OCI-LY1 (cell line): ENCODE data around the gene DGKG.

Experiments
- H2AFZ ChIP-seq: fragments of 200-600 bp; sonication (generic), shearing (Covaris generic); 2 replicates; pipeline ENCODE4 v1.6.0; 2014; ENCODE audit warnings: antibody characterized with exemption, mild to moderate bottlenecking, low read length
- H3F3A ChIP-seq: fragments of 200-600 bp; sonication (generic), shearing (Covaris generic); 2 replicates; pipeline ENCODE4 v1.6.0; 2014; ENCODE audit warnings: mild to moderate bottlenecking, antibody characterized with exemption, low read length, moderate library complexity; ENCODE audit not compliant: insufficient read depth
- H3K27ac ChIP-seq: fragments of 200-600 bp; sonication (generic); 2 replicates; pipeline ENCODE4 v1.5.1; 2014; ENCODE audit warnings: low read length, mixed run types, mild to moderate bottlenecking, low read depth; ENCODE audit not compliant: poor library complexity, severe bottlenecking
- H3K27me3 ChIP-seq: fragments of 200-600 bp; sonication (generic); 2 replicates; pipeline ENCODE4 v1.6.0; 2014; ENCODE audit warnings: antibody characterized with exemption, mild to moderate bottlenecking, low read length, moderate library complexity; ENCODE audit not compliant: insufficient read depth
- H3K36me3 ChIP-seq: fragments of 200-600 bp; sonication (generic); 2 replicates; pipeline ENCODE4 v1.6.1; 2014; ENCODE audit warnings: mild to moderate bottlenecking, antibody characterized with exemption, low read length, moderate library complexity, mixed read lengths; ENCODE audit not compliant: insufficient read depth
- H3K4me1 ChIP-seq: fragments of 200-600 bp; sonication (generic); 2 replicates; pipeline ENCODE4 v1.5.1; 2014; ENCODE audit warnings: mild to moderate bottlenecking, low read length, moderate library complexity; ENCODE audit not compliant: insufficient read depth, severe bottlenecking
- H3K4me2 ChIP-seq: fragments of 200-600 bp; sonication (generic), shearing (Covaris generic); 2 replicates; pipeline ENCODE4 v1.6.1; 2014; ENCODE audit warnings: low read length
- H3K4me3 ChIP-seq: fragments of 200-600 bp; sonication (generic); 2 replicates; pipeline ENCODE4 v1.5.1; 2014; ENCODE audit warnings: low read length, low read depth, mild to moderate bottlenecking, mixed read lengths; ENCODE audit not compliant: poor library complexity, severe bottlenecking
- H3K79me2 ChIP-seq: fragments of 200-600 bp; shearing (Covaris generic); 2 replicates; pipeline ENCODE4 v1.6.1; 2016; ENCODE audit warnings: mixed run types, low read length, mixed read lengths; ENCODE audit not compliant: insufficient read depth
- H3K9ac ChIP-seq: fragments of 200-600 bp; sonication (generic), shearing (Covaris generic); 2 replicates; pipeline ENCODE4 v1.6.1; 2014; ENCODE audit warnings: mild to moderate bottlenecking, low read length, mixed read lengths
- H3K9me2 ChIP-seq: fragments of 200-600 bp; sonication (generic), shearing (Covaris generic); 2 replicates; pipeline ENCODE4 v1.6.1; 2014; ENCODE audit warnings: low read depth, mild to moderate bottlenecking, low read length, mixed read lengths
- H3K9me3 ChIP-seq: fragments of 200-600 bp; shearing (Covaris generic); 2 replicates; pipeline ENCODE4 v1.6.1; 2014; ENCODE audit warnings: low read length, mixed read lengths
- H4K20me1 ChIP-seq: fragments of 200-600 bp; sonication (generic), shearing (Covaris generic); 2 replicates; pipeline ENCODE4 v1.6.0; 2016; ENCODE audit warnings: mild to moderate bottlenecking, low read length; ENCODE audit not compliant: insufficient read depth
- EZH2 ChIP-seq: fragments of 200-600 bp; sonication (generic), shearing (Covaris generic); IDR thresholded peaks from 2 replicates; pipeline ENCODE4 v1.8.0; 2017; ENCODE audit warnings: borderline replicate concordance, mixed run types, mild to moderate bottlenecking, antibody characterized with exemption, low read length, moderate library complexity, mixed read lengths
- TF ChIP-seq, protein P1 (sequence below): fragments of 200-600 bp; sonication (generic), shearing (Covaris generic); IDR thresholded peaks from 2 replicates; pipeline ENCODE4 v1.5.1; 2017; ENCODE audit warnings: mild to moderate bottlenecking, antibody characterized with exemption, low read length, moderate library complexity, mixed read lengths

DGKG gene

GRCh38 chr3:186180891-186181481 lies 181.0 kb downstream of the DGKG start:
- Histone ChIP-seq H3K4me1 (peaks cover 6% of the 10 kb centered on the region), H3K27me3 (no peaks in the 10 kb centered on the region), H4K20me1 (no peaks in the 10 kb centered on the region), H3K9me3 (no peaks in the 10 kb centered on the region), H3K9ac (no peak overlapping the region), H3K36me3 (no peaks in the 10 kb centered on the region), H3F3A (no peaks in the 10 kb centered on the region), H3K79me2 (no peaks in the 10 kb centered on the region), H3K4me3 (no peak overlapping the region), H3K4me2 (no peak overlapping the region), H2AFZ (no peak overlapping the region), H3K9me2 (no peaks in the 10 kb centered on the region), H3K27ac (no peak overlapping the region)
- TF ChIP-seq EZH2: no peak
- TF ChIP-seq, protein P1, sequence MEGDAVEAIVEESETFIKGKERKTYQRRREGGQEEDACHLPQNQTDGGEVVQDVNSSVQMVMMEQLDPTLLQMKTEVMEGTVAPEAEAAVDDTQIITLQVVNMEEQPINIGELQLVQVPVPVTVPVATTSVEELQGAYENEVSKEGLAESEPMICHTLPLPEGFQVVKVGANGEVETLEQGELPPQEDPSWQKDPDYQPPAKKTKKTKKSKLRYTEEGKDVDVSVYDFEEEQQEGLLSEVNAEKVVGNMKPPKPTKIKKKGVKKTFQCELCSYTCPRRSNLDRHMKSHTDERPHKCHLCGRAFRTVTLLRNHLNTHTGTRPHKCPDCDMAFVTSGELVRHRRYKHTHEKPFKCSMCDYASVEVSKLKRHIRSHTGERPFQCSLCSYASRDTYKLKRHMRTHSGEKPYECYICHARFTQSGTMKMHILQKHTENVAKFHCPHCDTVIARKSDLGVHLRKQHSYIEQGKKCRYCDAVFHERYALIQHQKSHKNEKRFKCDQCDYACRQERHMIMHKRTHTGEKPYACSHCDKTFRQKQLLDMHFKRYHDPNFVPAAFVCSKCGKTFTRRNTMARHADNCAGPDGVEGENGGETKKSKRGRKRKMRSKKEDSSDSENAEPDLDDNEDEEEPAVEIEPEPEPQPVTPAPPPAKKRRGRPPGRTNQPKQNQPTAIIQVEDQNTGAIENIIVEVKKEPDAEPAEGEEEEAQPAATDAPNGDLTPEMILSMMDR: no peak

- no peaks in the 10 kb centered on the region for H3K36me3 ChIP-seq
- H3K4me2 ChIP-seq: no peak overlapping the region
Measured at GRCh38 chr3:186180151-186180550, 181.9 kb downstream of the DGKG start.

DNA sequence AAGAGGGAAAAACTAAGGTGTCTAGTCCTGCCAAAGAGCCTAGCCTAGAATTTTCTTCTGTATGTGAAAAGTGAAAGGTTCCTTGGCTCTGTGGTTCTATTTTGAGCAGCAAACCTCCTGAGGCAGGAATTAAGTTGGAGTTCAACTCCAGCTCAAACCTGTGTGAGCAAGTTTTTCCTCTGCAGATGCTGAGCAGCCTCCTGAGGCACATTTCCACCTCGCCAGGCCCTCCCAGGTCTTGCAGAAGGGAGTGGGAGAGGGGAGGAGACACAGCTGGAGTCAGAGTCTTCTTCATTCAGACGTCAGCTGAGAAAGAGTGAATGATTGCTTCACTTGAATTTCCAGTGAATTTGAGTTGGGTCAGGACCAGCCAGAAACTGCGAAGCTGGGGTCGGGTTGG lies 183.6 kb downstream of the DGKG start:
- Histone ChIP-seq H3K36me3 (no peaks in the 10 kb centered on the region), H3K79me2 (no peaks in the 10 kb centered on the region), H3K27me3 (no peaks in the 10 kb centered on the region), H3K9ac (no peak overlapping the region), H2AFZ (no peak overlapping the region), H3K9me2 (no peaks in the 10 kb centered on the region), H3K4me3 (no peak overlapping the region), H3K4me1 (no peaks in the 10 kb centered on the region), H3K27ac (no peak overlapping the region), H3K9me3 (no peaks in the 10 kb centered on the region), H3F3A (no peaks in the 10 kb centered on the region), H3K4me2 (no peak overlapping the region), H4K20me1 (no peaks in the 10 kb centered on the region)
- no peak for TF ChIP-seq EZH2
- TF ChIP-seq, protein P1: no peak

More at GRCh38 chr3:186180151-186180550, 181.9 kb downstream of the DGKG start:
- Histone ChIP-seq H3F3A (no peaks in the 10 kb centered on the region), H3K27ac (no peak overlapping the region), H3K27me3 (no peaks in the 10 kb centered on the region), H3K79me2 (no peaks in the 10 kb centered on the region), H3K4me1 (peaks cover 3% of the 10 kb centered on the region), H3K4me3 (no peak overlapping the region), H3K9ac (no peak overlapping the region), H3K9me3 (no peaks in the 10 kb centered on the region), H3K9me2 (no peaks in the 10 kb centered on the region), H2AFZ (no peak overlapping the region), H4K20me1 (no peaks in the 10 kb centered on the region)
- TF ChIP-seq, protein P1: no peak
- no peak for TF ChIP-seq EZH2
